ENCODE data around the gene CAPN9. TPM values are rescaled to one million over a fixed set of nuclear protein-coding genes. Genes with fewer than 3 reads are reported as not detected.

CAPN9 gene
- total and polyA plus RNA-seq, 9 of the 15 experiments (the other 6 are each of a cell fraction or from before 2014, with no cell fraction given), result not detected

DNA sequence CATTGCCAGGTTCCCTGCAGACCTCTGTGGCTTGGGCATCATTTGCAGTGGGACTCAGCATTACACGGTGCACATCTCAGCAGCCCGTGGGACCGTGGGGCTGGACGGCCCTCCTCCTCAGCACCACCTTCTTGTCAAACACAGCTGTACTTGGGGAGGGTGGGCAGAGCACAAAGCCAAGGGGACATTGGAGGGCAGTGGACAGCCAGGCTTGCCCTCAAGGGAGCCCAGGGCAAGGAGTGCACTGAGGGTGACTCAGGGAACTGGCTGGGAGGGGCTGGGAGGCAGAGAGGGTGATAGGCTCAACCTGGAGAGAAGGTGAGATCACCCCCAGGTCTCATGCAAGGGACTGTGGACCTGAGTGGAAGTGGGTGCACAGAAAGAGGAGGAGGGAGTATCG lies 3.4 kb downstream of the CAPN9 start:
- Histone ChIP-seq H4K20me1 (replicated peaks; ENCODE audit: control insufficient read depth, insufficient read depth, low read length) (no peaks in the 10 kb centered on the region), H3K4me2 (ENCODE audit: insufficient read depth, low read length) (no peak overlapping the region), H3K9me1 (ENCODE audit: control insufficient read depth, insufficient read depth, low read length) (no peaks in the 10 kb centered on the region), H3K4me3 (no peak overlapping the region), H3K27me3 (ENCODE audit: control insufficient read depth in 2 of 2, insufficient read depth in 2 of 2, low read length in 2 of 2) (peaks cover 39 to 59% of the 10 kb centered on the region in 2 experiments), H3K4me1 (replicated peaks in 1 of 2; ENCODE audit: control insufficient read depth in 2 of 2, insufficient read depth in 2 of 2, low read length in 2 of 2) (peaks cover 0 to 6% of the 10 kb centered on the region in 2 experiments; a peak in 1 of 5 replicates), H3K36me3 (ENCODE audit: control insufficient read depth, insufficient read depth, low read length) (no peaks in the 10 kb centered on the region), H3K9ac (ENCODE audit: insufficient read depth in 1 of 2, low read depth in 2 of 2, low read length in 2 of 2) (no peak overlapping the region), H3K27ac (ENCODE audit: extremely low read depth, low read depth, low read length) (no peak overlapping the region), H3K9me3 (replicated peaks; ENCODE audit: control insufficient read depth, insufficient read depth, low read depth, low read length) (no peaks in the 10 kb centered on the region), H3K79me2 (ENCODE audit: control insufficient read depth, insufficient read depth, low read length) (no peaks in the 10 kb centered on the region), H2AFZ (ENCODE audit: low read depth, low read length) (no peak overlapping the region)
- ATAC-seq, result no peak
- DNase-seq (ENCODE audit: extremely low read depth in 1 of 4, low spot score in 3 of 4), result no peak
- no TSS peak for BruUV-seq (replicated peaks)
- 1% methylated on average over 5 of the region's 5 CpGs for WGBS (ENCODE audit: insufficient coverage, low coverage, missing lambda C conversion rate)
- FAIRE-seq, result no peak
- intact Hi-C loops (cut with micrococcal nuclease), result no loop called here
- in situ Hi-C loops (cut with MboI), result no loop called here
- ChIA-PET POLR2A (no interaction called here), CTCF (ENCODE audit: low intra/inter-chr PET ratio) (no interaction called here)
- TF ChIP-seq, protein P1, sequence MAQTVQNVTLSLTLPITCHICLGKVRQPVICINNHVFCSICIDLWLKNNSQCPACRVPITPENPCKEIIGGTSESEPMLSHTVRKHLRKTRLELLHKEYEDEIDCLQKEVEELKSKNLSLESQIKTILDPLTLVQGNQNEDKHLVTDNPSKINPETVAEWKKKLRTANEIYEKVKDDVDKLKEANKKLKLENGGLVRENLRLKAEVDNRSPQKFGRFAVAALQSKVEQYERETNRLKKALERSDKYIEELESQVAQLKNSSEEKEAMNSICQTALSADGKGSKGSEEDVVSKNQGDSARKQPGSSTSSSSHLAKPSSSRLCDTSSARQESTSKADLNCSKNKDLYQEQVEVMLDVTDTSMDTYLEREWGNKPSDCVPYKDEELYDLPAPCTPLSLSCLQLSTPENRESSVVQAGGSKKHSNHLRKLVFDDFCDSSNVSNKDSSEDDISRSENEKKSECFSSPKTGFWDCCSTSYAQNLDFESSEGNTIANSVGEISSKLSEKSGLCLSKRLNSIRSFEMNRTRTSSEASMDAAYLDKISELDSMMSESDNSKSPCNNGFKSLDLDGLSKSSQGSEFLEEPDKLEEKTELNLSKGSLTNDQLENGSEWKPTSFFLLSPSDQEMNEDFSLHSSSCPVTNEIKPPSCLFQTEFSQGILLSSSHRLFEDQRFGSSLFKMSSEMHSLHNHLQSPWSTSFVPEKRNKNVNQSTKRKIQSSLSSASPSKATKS (CRISPR knock-in tag; IDR thresholded peaks at IDR 0.05), result no peak
- TF ChIP-seq, protein P2, sequence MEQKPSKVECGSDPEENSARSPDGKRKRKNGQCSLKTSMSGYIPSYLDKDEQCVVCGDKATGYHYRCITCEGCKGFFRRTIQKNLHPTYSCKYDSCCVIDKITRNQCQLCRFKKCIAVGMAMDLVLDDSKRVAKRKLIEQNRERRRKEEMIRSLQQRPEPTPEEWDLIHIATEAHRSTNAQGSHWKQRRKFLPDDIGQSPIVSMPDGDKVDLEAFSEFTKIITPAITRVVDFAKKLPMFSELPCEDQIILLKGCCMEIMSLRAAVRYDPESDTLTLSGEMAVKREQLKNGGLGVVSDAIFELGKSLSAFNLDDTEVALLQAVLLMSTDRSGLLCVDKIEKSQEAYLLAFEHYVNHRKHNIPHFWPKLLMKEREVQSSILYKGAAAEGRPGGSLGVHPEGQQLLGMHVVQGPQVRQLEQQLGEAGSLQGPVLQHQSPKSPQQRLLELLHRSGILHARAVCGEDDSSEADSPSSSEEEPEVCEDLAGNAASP (IDR thresholded peaks at IDR 0.05), result no peak
- TF ChIP-seq ILF3 (IDR thresholded peaks at IDR 0.05; ENCODE audit: borderline replicate concordance) (no peak), ZNF311 (CRISPR knock-in tag; IDR thresholded peaks at IDR 0.05) (no peak), POLR3G (IDR thresholded peaks at IDR 0.05; ENCODE audit: extremely low read depth, insufficient read length, insufficient replicate concordance) (no peak), SMARCC2 (IDR thresholded peaks at IDR 0.05; ENCODE audit: low read depth) (no peak), SAFB (IDR thresholded peaks at IDR 0.05; ENCODE audit: borderline replicate concordance, low read depth, low read length) (no peak), CREBBP (IDR thresholded peaks at IDR 0.05; ENCODE audit: low read depth, low read length) (no peak), FOXK2 (conservative IDR thresholded peaks at IDR 0.05 in 1 of 2, IDR thresholded peaks at IDR 0.05 in 1 of 2; ENCODE audit: low read depth in 2 of 2) (no peak), ZNF696 (CRISPR knock-in tag; conservative IDR thresholded peaks at IDR 0.05) (no peak), NR4A1 (CRISPR knock-in tag; IDR thresholded peaks at IDR 0.05) (no peak), NR4A1 (tag; IDR thresholded peaks at IDR 0.05) (no peak), DPF2 (IDR thresholded peaks at IDR 0.05) (no peak), MAFK (IDR thresholded peaks at IDR 0.05; ENCODE audit: low read length) (no peak), ZNF23 (CRISPR knock-in tag; IDR thresholded peaks at IDR 0.05) (no peak), SIN3B (IDR thresholded peaks at IDR 0.05; ENCODE audit: low read depth) (no peak)
- TF ChIP-seq, protein P3, sequence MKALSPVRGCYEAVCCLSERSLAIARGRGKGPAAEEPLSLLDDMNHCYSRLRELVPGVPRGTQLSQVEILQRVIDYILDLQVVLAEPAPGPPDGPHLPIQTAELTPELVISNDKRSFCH (CRISPR knock-in tag; IDR thresholded peaks at IDR 0.05), result no peak
- TF ChIP-seq, protein P3 (tag; IDR thresholded peaks at IDR 0.05), result no peak
- TF ChIP-seq, protein P4, sequence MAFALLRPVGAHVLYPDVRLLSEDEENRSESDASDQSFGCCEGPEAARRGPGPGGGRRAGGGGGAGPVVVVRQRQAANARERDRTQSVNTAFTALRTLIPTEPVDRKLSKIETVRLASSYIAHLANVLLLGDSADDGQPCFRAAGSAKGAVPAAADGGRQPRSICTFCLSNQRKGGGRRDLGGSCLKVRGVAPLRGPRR (CRISPR knock-in tag; IDR thresholded peaks at IDR 0.05), result no peak
- TF ChIP-seq, protein P5, sequence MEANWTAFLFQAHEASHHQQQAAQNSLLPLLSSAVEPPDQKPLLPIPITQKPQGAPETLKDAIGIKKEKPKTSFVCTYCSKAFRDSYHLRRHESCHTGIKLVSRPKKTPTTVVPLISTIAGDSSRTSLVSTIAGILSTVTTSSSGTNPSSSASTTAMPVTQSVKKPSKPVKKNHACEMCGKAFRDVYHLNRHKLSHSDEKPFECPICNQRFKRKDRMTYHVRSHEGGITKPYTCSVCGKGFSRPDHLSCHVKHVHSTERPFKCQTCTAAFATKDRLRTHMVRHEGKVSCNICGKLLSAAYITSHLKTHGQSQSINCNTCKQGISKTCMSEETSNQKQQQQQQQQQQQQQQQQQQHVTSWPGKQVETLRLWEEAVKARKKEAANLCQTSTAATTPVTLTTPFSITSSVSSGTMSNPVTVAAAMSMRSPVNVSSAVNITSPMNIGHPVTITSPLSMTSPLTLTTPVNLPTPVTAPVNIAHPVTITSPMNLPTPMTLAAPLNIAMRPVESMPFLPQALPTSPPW (CRISPR knock-in tag; IDR thresholded peaks at IDR 0.05), result no peak
